HCT116 (cell line): ENCODE results near the gene NPR3. TPM values are rescaled to one million over a fixed set of nuclear protein-coding genes. Genes with fewer than 3 reads are reported as not detected.

ENCODE experiments used
- ATAC-seq: fragments of 200-7000 bp; cut with Tn5 transposase; 2 replicates; pipeline ENCODE4 v1.9.1; 2020; ENCODE audit warnings: mild to moderate bottlenecking, moderate library complexity
- BruUV-seq: library from RNA; stranded (reverse); fragments of 400-500 nt; replicated peaks from 2 replicates; lab custom pipeline; 2021; lab: Mats Ljungman, UMichigan
- CTCF ChIA-PET: fragments of 300-600 bp; sonication (Branson Sonifier 250); formaldehyde crosslinking; loops from one replicate; lab custom pipeline; 2021; ENCODE audit warnings: antibody characterized with exemption; lab: Charles Lee
- POLR2A ChIA-PET: fragments of 300-600, 350-600 bp; sonication (Branson Sonifier 250); formaldehyde crosslinking; loops from one replicate; lab custom pipeline; 2021; ENCODE audit warnings: antibody characterized with exemption; lab: Charles Lee
- RAD21 ChIA-PET, 2 experiments: fragments of 300-600 bp; sonication (Branson Sonifier 250); formaldehyde crosslinking; loops; one replicate each; lab custom pipeline; 2023; ENCODE audit warnings: low total read pairs in 2 of 2; ENCODE audit not compliant: uncharacterized antibody in 2 of 2, unreplicated experiment in 2 of 2, low non-redundant PET in 1 of 2; lab: Charles Lee
- DNase-seq: peaks from one replicate; pipeline ENCODE4 v3.0.0-alpha.2; 2010; ENCODE audit warnings: low read depth, low spot score
- H2AFZ ChIP-seq: fragments of 200-600 bp; shearing (Covaris generic), sonication (generic); 2 replicates; pipeline ENCODE4 v1.6.1; 2017; ENCODE audit warnings: low read depth, mixed run types, mixed read lengths, antibody characterized with exemption, low read length; ENCODE audit not compliant: poor library complexity, severe bottlenecking
- H3K27ac ChIP-seq: 2 replicates; pipeline ENCODE4 v1.5.1; 2012; ENCODE audit warnings: low read depth, low read length
- H3K27me3 ChIP-seq: fragments of 200-600 bp; sonication (generic); 2 replicates; pipeline ENCODE4 v1.6.1; 2016; ENCODE audit warnings: mixed run types, low read length, mixed read lengths; ENCODE audit not compliant: insufficient read depth
- H3K36me3 ChIP-seq, 2 experiments: fragments of 200-500 bp in 1 of 2; fragments of 200-600 bp in 1 of 2; sonication (Bioruptor generic) in 1 of 2; sonication (generic) in 1 of 2; 2 replicates each; pipeline versions ENCODE4 v1.5.1 to v1.6.1; 2014 to 2016; ENCODE audit warnings: low read length in 2 of 2, inconsistent platforms in 1 of 2, mixed read lengths in 1 of 2, mixed run types in 1 of 2; ENCODE audit not compliant: insufficient read depth in 2 of 2, control insufficient read depth in 1 of 2
- H3K4me1 ChIP-seq, 2 experiments: fragments of 200-600 bp in 1 of 2; sonication (generic) in 1 of 2; 2 replicates each; pipeline versions ENCODE4 v1.5.1 to v1.6.1; 2012 to 2017; ENCODE audit warnings: low read length in 2 of 2, inconsistent platforms in 1 of 2, mild to moderate bottlenecking in 1 of 2, mixed read lengths in 1 of 2, mixed run types in 1 of 2, moderate library complexity in 1 of 2; ENCODE audit not compliant: insufficient read depth in 2 of 2, control insufficient read depth in 1 of 2
- H3K4me2 ChIP-seq: fragments of 200-600 bp; sonication (generic); 2 replicates; pipeline ENCODE4 v1.6.1; 2017; ENCODE audit warnings: mixed run types, low read length, mixed read lengths
- H3K4me3 ChIP-seq, 2 experiments: fragments of 200-600 bp in 1 of 2; sonication (generic) in 1 of 2; replicated peaks in 1 of 2; 2 replicates each; pipeline ENCODE4 v1.5.1; 2011 to 2016; ENCODE audit warnings: low read length in 2 of 2, control low read depth in 1 of 2, low read depth in 1 of 2, mild to moderate bottlenecking in 1 of 2, mixed read lengths in 1 of 2, mixed run types in 1 of 2
- H3K79me2 ChIP-seq: fragments of 200-600 bp; sonication (generic); 2 replicates; pipeline ENCODE4 v1.6.1; 2017; ENCODE audit warnings: mild to moderate bottlenecking, mixed run types, low read length, moderate library complexity, mixed read lengths; ENCODE audit not compliant: insufficient read depth
- H3K9ac ChIP-seq: fragments of 200-600 bp; sonication (generic); 2 replicates; pipeline ENCODE4 v1.6.1; 2016; ENCODE audit warnings: low read length, mixed read lengths
- H3K9me2 ChIP-seq: fragments of 200-600 bp; sonication (generic), shearing (Covaris generic); 2 replicates; pipeline ENCODE4 v1.6.1; 2017; ENCODE audit warnings: mixed run types, mild to moderate bottlenecking, moderate library complexity; ENCODE audit not compliant: insufficient read depth
- H3K9me3 ChIP-seq, 2 experiments: fragments of 200-500 bp in 1 of 2; fragments of 200-600 bp in 1 of 2; sonication (Bioruptor generic) in 1 of 2; sonication (generic) in 1 of 2; 2 replicates each; pipeline ENCODE4 v1.6.1; 2014 to 2017; ENCODE audit warnings: low read length in 2 of 2, mixed read lengths in 2 of 2, inconsistent platforms in 1 of 2, low read depth in 1 of 2, mild to moderate bottlenecking in 1 of 2, mixed run types in 1 of 2, moderate library complexity in 1 of 2; ENCODE audit not compliant: control insufficient read depth in 1 of 2, insufficient read depth in 1 of 2
- H4K20me1 ChIP-seq: fragments of 200-600 bp; sonication (generic), shearing (Covaris generic); 2 replicates; pipeline ENCODE4 v1.6.1; 2017; ENCODE audit warnings: mixed run types, mild to moderate bottlenecking, moderate library complexity; ENCODE audit not compliant: insufficient read depth
- ATF3 ChIP-seq: IDR thresholded peaks from 2 replicates; pipeline ENCODE4 v1.6.1; 2012
- CBX3 ChIP-seq: IDR thresholded peaks from 2 replicates; pipeline ENCODE4 v1.6.1; 2012; ENCODE audit warnings: low read depth
- POLR2A ChIP-seq: IDR thresholded peaks from 2 replicates; pipeline ENCODE4 v1.7.0; 2011; ENCODE audit warnings: borderline replicate concordance; ENCODE audit not compliant: insufficient read depth, insufficient read length; ENCODE audit errors: extremely low read depth
- POLR2AphosphoS5 ChIP-seq: IDR thresholded peaks from 2 replicates; pipeline ENCODE4 v1.6.1; 2011; ENCODE audit warnings: mild to moderate bottlenecking, low read depth, low read length, moderate library complexity
- RAD21 ChIP-seq: IDR thresholded peaks from 2 replicates; pipeline ENCODE4 v1.6.1; 2012; ENCODE audit warnings: low read depth, mild to moderate bottlenecking
- ZBTB33 ChIP-seq: IDR thresholded peaks from 2 replicates; pipeline ENCODE4 v1.6.1; 2011; ENCODE audit warnings: mild to moderate bottlenecking, low read length, moderate library complexity; ENCODE audit not compliant: insufficient replicate concordance; ENCODE audit errors: extremely low read depth
- intact Hi-C: fragments of 100-400 bp; cut with micrococcal nuclease; formaldehyde crosslinking; loops from 2 replicates; pipeline ENCODE4 v1.10.0; 2022
- total RNA-seq: library from RNA; stranded (reverse); gene quantifications from one replicate; pipeline ENCODE4 v1.2.1, GENCODE V29; 2021; ENCODE audit not compliant: unreplicated experiment
- TF ChIP-seq, protein P1 (sequence below): IDR thresholded peaks from 2 replicates; pipeline ENCODE4 v1.6.1; 2012; ENCODE audit warnings: low read depth
- TF ChIP-seq, protein P2 (sequence below): IDR thresholded peaks from 2 replicates; pipeline ENCODE4 v1.6.1; 2012

The NPR3 gene
- total RNA-seq, 1 experiment from 2014 or later, result 0.39 TPM

DNA sequence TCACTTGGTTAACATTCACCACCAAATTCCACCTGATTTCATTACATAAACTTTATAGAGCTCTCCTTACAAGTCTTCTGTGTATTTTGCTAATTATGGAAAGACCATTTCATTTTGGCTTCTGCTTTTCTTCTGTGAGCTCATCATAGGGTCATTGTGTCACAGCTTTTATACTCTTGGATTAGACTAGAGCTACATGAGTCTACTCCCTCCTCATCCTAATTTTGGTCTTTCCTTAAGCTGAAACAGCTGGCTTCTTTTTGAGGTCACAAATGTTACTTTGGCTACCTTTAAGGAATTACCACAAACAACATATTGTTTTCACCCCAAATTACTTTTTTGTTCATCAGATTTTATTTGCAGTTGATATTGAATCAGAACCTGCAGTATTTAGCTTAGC is 103.0 kb downstream of the NPR3 start:
- intact Hi-C loops, result no loop called here
- POLR2A ChIA-PET, result no interaction called here
- ATAC-seq, result no peak
- H3K36me3 ChIP-seq, result no peaks in the 10 kb centered on the region
- H3K27me3 ChIP-seq, result no peaks in the 10 kb centered on the region
- no peaks in the 10 kb centered on the region for H4K20me1 ChIP-seq
- H3K27ac ChIP-seq, result no peak overlapping the region
- H3K79me2 ChIP-seq, result no peaks in the 10 kb centered on the region
- H3K9ac ChIP-seq, result no peak overlapping the region
- no TSS peak for BruUV-seq
- no peaks in the 10 kb centered on the region for H3K9me2 ChIP-seq
- DNase-seq, result no peak
- RAD21 ChIA-PET, result no interaction called here
- no peak overlapping the region for H2AFZ ChIP-seq
- H3K4me1 ChIP-seq, result no peaks in the 10 kb centered on the region
- H3K9me3 ChIP-seq, result no peaks in the 10 kb centered on the region
- CTCF ChIA-PET, result no interaction called here
- H3K4me2 ChIP-seq, result no peak overlapping the region
- no peak overlapping the region for H3K4me3 ChIP-seq
- TF ChIP-seq, protein P1, sequence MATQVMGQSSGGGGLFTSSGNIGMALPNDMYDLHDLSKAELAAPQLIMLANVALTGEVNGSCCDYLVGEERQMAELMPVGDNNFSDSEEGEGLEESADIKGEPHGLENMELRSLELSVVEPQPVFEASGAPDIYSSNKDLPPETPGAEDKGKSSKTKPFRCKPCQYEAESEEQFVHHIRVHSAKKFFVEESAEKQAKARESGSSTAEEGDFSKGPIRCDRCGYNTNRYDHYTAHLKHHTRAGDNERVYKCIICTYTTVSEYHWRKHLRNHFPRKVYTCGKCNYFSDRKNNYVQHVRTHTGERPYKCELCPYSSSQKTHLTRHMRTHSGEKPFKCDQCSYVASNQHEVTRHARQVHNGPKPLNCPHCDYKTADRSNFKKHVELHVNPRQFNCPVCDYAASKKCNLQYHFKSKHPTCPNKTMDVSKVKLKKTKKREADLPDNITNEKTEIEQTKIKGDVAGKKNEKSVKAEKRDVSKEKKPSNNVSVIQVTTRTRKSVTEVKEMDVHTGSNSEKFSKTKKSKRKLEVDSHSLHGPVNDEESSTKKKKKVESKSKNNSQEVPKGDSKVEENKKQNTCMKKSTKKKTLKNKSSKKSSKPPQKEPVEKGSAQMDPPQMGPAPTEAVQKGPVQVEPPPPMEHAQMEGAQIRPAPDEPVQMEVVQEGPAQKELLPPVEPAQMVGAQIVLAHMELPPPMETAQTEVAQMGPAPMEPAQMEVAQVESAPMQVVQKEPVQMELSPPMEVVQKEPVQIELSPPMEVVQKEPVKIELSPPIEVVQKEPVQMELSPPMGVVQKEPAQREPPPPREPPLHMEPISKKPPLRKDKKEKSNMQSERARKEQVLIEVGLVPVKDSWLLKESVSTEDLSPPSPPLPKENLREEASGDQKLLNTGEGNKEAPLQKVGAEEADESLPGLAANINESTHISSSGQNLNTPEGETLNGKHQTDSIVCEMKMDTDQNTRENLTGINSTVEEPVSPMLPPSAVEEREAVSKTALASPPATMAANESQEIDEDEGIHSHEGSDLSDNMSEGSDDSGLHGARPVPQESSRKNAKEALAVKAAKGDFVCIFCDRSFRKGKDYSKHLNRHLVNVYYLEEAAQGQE, result no peak
- no peak for TF ChIP-seq ZBTB33
- TF ChIP-seq, all 23 proteins: peak for 0

DNA sequence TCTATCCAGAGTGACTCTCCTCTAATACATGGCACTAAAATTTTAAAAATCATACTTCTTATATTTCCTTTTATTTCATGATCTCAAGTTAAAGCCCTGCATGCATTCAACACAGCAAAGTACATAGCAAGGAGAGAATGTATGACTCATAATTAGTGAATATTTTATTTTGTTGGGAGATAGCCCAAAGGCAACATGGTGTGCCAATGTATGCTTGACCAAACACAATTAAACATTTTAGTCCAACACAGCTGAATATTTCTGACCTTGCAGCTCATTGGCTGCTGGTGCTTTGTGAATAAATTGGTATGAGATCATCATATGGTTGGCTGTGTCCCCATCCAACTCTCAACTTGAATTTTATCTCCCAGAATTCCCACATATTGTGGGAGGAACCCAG is 103.5 kb downstream of the NPR3 start:
- intact Hi-C loops, result no loop called here
- H3K36me3 ChIP-seq, result no peaks in the 10 kb centered on the region
- TF ChIP-seq, protein P2, sequence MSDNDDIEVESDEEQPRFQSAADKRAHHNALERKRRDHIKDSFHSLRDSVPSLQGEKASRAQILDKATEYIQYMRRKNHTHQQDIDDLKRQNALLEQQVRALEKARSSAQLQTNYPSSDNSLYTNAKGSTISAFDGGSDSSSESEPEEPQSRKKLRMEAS, result no peak
- TF ChIP-seq RAD21 (no peak), ATF3 (no peak), POLR2AphosphoS5 (no peak), CBX3 (no peak), POLR2A (no peak), ZBTB33 (no peak)
- CTCF ChIA-PET, result no interaction called here
- no peaks in the 10 kb centered on the region for H3K9me3 ChIP-seq
- POLR2A ChIA-PET, result no interaction called here
- H4K20me1 ChIP-seq, result no peaks in the 10 kb centered on the region
- no peaks in the 10 kb centered on the region for H3K79me2 ChIP-seq
- H2AFZ ChIP-seq, result no peak overlapping the region
- H3K9me2 ChIP-seq, result no peaks in the 10 kb centered on the region
- no peaks in the 10 kb centered on the region for H3K4me1 ChIP-seq
- H3K9ac ChIP-seq, result no peak overlapping the region
- H3K4me3 ChIP-seq, result no peak overlapping the region
- no peak for ATAC-seq
- no TSS peak for BruUV-seq
- RAD21 ChIA-PET, result no interaction called here
- no peak overlapping the region for H3K27ac ChIP-seq
- DNase-seq, result no peak
- H3K4me2 ChIP-seq, result no peak overlapping the region
- H3K27me3 ChIP-seq, result no peaks in the 10 kb centered on the region
